DND-41 (cell line): ENCODE data around the gene TMEM126B.

Source experiments
- CTCF ChIP-seq: IDR thresholded peaks from 2 replicates; pipeline ENCODE4 v1.5.1; 2012; ENCODE audit warnings: borderline replicate concordance, low read length, moderate library complexity, mild to moderate bottlenecking; ENCODE audit not compliant: poor library complexity, severe bottlenecking; ENCODE audit errors: extremely low read depth
- EZH2 ChIP-seq: IDR thresholded peaks from 3 replicates; pipeline ENCODE4 v1.6.1; 2012; ENCODE audit warnings: borderline replicate concordance, low read depth, mild to moderate bottlenecking, moderate library complexity, low read length, inconsistent platforms; ENCODE audit not compliant: severe bottlenecking

- TF ChIP-seq CTCF, result no peak
- TF ChIP-seq EZH2, result no peak
Measured at GRCh38 chr11:85682330-85683305, 54.2 kb downstream of the TMEM126B start.
